ENCODE data around the gene PAFAH1B1. TPM values are rescaled to one million over a fixed set of nuclear protein-coding genes. Genes with fewer than 3 reads are reported as not detected.
"Not testable (repeated sequence)": the region's sequence is repeated elsewhere in the genome, so short reads cannot be mapped to it uniquely, and the experiment has no call there.

PAFAH1B1 gene
- total and polyA plus RNA-seq, 2 donors (not counting 3 experiments of a cell fraction or from before 2014, with no cell fraction given) = 46.5 to 158 TPM

DNA sequence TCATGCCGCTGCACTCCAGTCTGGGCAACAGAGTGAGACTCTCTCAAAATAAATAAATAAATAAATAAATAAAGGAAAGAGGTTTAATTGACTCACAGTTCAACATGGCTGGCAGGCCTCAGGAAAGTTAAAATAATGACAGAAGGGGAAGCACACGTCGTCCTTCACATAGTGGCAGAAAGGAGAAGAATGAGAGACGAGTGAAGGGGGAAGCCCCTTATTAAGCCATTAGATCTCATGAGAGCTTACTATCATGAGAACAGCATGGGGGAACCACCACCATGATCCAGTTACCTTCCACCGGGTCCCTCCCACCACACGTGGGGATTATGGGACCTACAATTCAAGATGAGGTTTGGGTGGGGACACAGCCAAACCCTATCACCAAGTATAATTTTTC, 54.5 kb downstream of the PAFAH1B1 start:
- Histone ChIP-seq H3K36me3 (ENCODE audit: control insufficient read depth in 2 of 2, extremely low read depth in 1 of 2, insufficient read depth in 2 of 2, low read length in 2 of 2) (peaks cover 0 to 2% of the 10 kb centered on the region in 2 experiments), H3K4me1 (ENCODE audit: control insufficient read depth, extremely low read depth, insufficient read depth, low read length) (no peaks in the 10 kb centered on the region), H3K4me3 (replicated peaks in 1 of 3; ENCODE audit: insufficient read depth in 1 of 3, low read depth in 1 of 3, low read length in 3 of 3) (no peak overlapping the region), H3K9ac (replicated peaks; ENCODE audit: extremely low read depth, insufficient read depth, low read length) (no peak overlapping the region), H3K9me3 (replicated peaks; ENCODE audit: control insufficient read depth, insufficient read depth, low read length) (no peaks in the 10 kb centered on the region), H4K20me1 (replicated peaks; ENCODE audit: control insufficient read depth, extremely low read depth, insufficient read depth, low read length) (no peaks in the 10 kb centered on the region), H2AFZ (ENCODE audit: low read depth, low read length) (no peak overlapping the region), H3K4me2 (ENCODE audit: insufficient read depth, low read length) (no peak overlapping the region), H3K79me2 (ENCODE audit: control insufficient read depth, insufficient read depth, low read length) (peaks cover 71% of the 10 kb centered on the region), H3K27ac (ENCODE audit: insufficient read depth, low read depth, low read length) (no peak overlapping the region), H3K27me3 (ENCODE audit: control insufficient read depth in 2 of 2, insufficient read depth in 2 of 2, low read length in 2 of 2) (no peaks in the 10 kb centered on the region), H3K9me1 (replicated peaks; ENCODE audit: control insufficient read depth, extremely low read depth, insufficient read depth, low read length) (no peaks in the 10 kb centered on the region)
- no peak for FAIRE-seq
- intact Hi-C loops (cut with micrococcal nuclease) (no loop called here), dilution Hi-C loops (cut with MboI; ENCODE audit: extremely low pct_ligation_motif_present, low sequenced_read_pairs) (no loop called here)
- BruUV-seq (replicated peaks) = no TSS peak
- TF ChIP-seq POLR2A (IDR thresholded peaks at IDR 0.05; ENCODE audit: low read depth, low read length) = no peak
- TF ChIP-seq, protein P1, sequence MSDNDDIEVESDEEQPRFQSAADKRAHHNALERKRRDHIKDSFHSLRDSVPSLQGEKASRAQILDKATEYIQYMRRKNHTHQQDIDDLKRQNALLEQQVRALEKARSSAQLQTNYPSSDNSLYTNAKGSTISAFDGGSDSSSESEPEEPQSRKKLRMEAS (IDR thresholded peaks at IDR 0.05; ENCODE audit: insufficient read depth, insufficient read length) = no peak
- ChIA-PET POLR2A (no interaction called here), CTCF (interaction anchor here (1.0 kb wide), 1 partner anchor 9 kb away, joined by 3 read pairs; no protein-coding TSS in a partner anchor)
- DNase-seq (ENCODE audit: low read depth, low spot score) = no peak

DNA sequence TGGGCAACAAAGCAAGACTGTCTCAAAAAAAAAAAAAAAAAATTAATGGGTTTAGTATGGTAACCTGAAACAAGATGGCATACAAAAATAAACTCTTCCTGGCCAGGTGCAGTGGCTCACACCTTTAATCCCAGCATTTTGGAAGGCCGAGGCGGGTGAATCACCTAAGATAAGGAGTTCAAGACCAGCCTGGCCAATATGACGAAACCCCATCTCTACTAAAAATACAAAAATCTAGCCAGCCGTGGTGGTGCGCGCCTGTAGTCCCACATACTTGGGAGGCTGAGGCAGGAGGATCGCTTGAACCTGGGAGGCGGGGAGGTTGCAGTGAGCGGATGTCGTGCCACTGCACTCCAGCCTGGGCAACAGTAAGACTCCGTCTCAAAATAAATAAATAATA, 55.7 kb downstream of the PAFAH1B1 start:
- Histone ChIP-seq H4K20me1 (replicated peaks; ENCODE audit: control insufficient read depth, extremely low read depth, insufficient read depth, low read length) (no peaks in the 10 kb centered on the region), H3K4me1 (ENCODE audit: control insufficient read depth, extremely low read depth, insufficient read depth, low read length) (no peaks in the 10 kb centered on the region), H2AFZ (ENCODE audit: low read depth, low read length) (no peak overlapping the region), H3K27ac (ENCODE audit: insufficient read depth, low read depth, low read length) (no peak overlapping the region), H3K27me3 (ENCODE audit: control insufficient read depth in 2 of 2, insufficient read depth in 2 of 2, low read length in 2 of 2) (no peaks in the 10 kb centered on the region), H3K9ac (replicated peaks; ENCODE audit: extremely low read depth, insufficient read depth, low read length) (no peak overlapping the region), H3K36me3 (ENCODE audit: control insufficient read depth in 2 of 2, extremely low read depth in 1 of 2, insufficient read depth in 2 of 2, low read length in 2 of 2) (peaks cover 0 to 2% of the 10 kb centered on the region in 2 experiments), H3K9me3 (replicated peaks; ENCODE audit: control insufficient read depth, insufficient read depth, low read length) (no peaks in the 10 kb centered on the region), H3K4me3 (replicated peaks in 1 of 3; ENCODE audit: insufficient read depth in 1 of 3, low read depth in 1 of 3, low read length in 3 of 3) (no peak overlapping the region), H3K9me1 (replicated peaks; ENCODE audit: control insufficient read depth, extremely low read depth, insufficient read depth, low read length) (no peaks in the 10 kb centered on the region), H3K79me2 (ENCODE audit: control insufficient read depth, insufficient read depth, low read length) (peaks cover 69% of the 10 kb centered on the region), H3K4me2 (ENCODE audit: insufficient read depth, low read length) (no peak overlapping the region)
- no peak for FAIRE-seq
- TF ChIP-seq GATA2 (IDR thresholded peaks at IDR 0.05; ENCODE audit: insufficient read depth, insufficient read length, low read depth, low read length) = no peak
- POLR2A ChIA-PET = no interaction called here
- no peak for DNase-seq (ENCODE audit: low read depth, low spot score)
- BruUV-seq (replicated peaks) = no TSS peak
- CTCF ChIA-PET = no interaction called here
- dilution Hi-C loops (cut with MboI; ENCODE audit: extremely low pct_ligation_motif_present, low sequenced_read_pairs) (no loop called here), intact Hi-C loops (cut with micrococcal nuclease) (no loop called here)

DNA sequence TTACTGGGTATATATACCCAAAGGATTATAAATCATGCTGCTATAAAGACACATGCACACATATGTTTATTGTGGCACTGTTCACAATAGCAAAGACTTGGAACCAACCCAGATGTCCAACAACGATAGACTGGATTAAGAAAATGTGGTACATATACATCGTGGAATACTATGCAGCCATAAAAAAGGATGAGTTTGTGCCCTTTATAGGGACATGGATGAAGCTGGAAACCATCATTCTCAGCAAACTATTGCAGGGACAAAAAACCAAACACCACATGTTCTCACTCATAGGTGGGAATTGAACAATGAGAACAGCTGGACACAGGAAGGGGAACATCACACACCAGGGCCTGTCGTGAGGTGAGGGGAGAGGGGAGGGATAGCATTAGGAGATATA, 59.5 kb downstream of the PAFAH1B1 start:
- POLR2A ChIA-PET = not testable (repeated sequence)

More for the DNA sequence above, 59.5 kb downstream of the PAFAH1B1 start:
- FAIRE-seq; H3K4me1 ChIP-seq (ENCODE audit: control insufficient read depth, extremely low read depth, insufficient read depth, low read length); DNase-seq (ENCODE audit: low read depth, low spot score); H3K9me1 ChIP-seq (replicated peaks; ENCODE audit: control insufficient read depth, extremely low read depth, insufficient read depth, low read length); H3K9me3 ChIP-seq (replicated peaks; ENCODE audit: control insufficient read depth, insufficient read depth, low read length); H3K27me3 ChIP-seq (ENCODE audit: control insufficient read depth in 2 of 2, insufficient read depth in 2 of 2, low read length in 2 of 2); intact Hi-C loops (cut with micrococcal nuclease); dilution Hi-C loops (cut with MboI; ENCODE audit: extremely low pct_ligation_motif_present, low sequenced_read_pairs); H4K20me1 ChIP-seq (replicated peaks; ENCODE audit: control insufficient read depth, extremely low read depth, insufficient read depth, low read length); H3K4me3 ChIP-seq (replicated peaks in 1 of 3; ENCODE audit: insufficient read depth in 1 of 3, low read depth in 1 of 3, low read length in 3 of 3); H3K36me3 ChIP-seq (ENCODE audit: control insufficient read depth in 2 of 2, extremely low read depth in 1 of 2, insufficient read depth in 2 of 2, low read length in 2 of 2); BruUV-seq (replicated peaks); H2AFZ ChIP-seq (ENCODE audit: low read depth, low read length); H3K9ac ChIP-seq (replicated peaks; ENCODE audit: extremely low read depth, insufficient read depth, low read length); H3K4me2 ChIP-seq (ENCODE audit: insufficient read depth, low read length); H3K27ac ChIP-seq (ENCODE audit: insufficient read depth, low read depth, low read length): not testable (repeated sequence)
- peaks cover 85% of the 10 kb centered on the region for H3K79me2 ChIP-seq (ENCODE audit: control insufficient read depth, insufficient read depth, low read length)
- CTCF ChIA-PET = interaction anchor here (0.8 to 1.0 kb wide), 2 partner anchors 9 to 34 kb away, joined by 3 to 6 read pairs; no protein-coding TSS in a partner anchor
